ENCODE measurements around the gene CFAP43. TPM values are rescaled to one million over a fixed set of nuclear protein-coding genes. Genes with fewer than 3 reads are reported as not detected.
A peak's percentile ranks its signal among the peaks of the same experiment; 100 is the strongest.

The CFAP43 gene
- total RNA-seq, 1 donor from 2014 or later, result 0.56 TPM

- no peaks in the 10 kb centered on the region for H3K36me3 Mint-ChIP-seq (ENCODE audit: low read depth, unreplicated experiment)
- H3K27me3 Mint-ChIP-seq (ENCODE audit: unreplicated experiment), result peaks cover 1% of the 10 kb centered on the region
- TF ChIP-seq CTCF (IDR thresholded peaks at IDR 0.05; ENCODE audit: unreplicated experiment), result peak; percentile 19
- no peaks in the 10 kb centered on the region for H3K4me1 Mint-ChIP-seq (ENCODE audit: unreplicated experiment)
- H3K27ac Mint-ChIP-seq (ENCODE audit: unreplicated experiment), result no peak overlapping the region
- no peak for DNase-seq (ENCODE audit: low spot score)
- H3K9me3 Mint-ChIP-seq (ENCODE audit: unreplicated experiment), result no peaks in the 10 kb centered on the region
- no peak overlapping the region for H3K4me3 Mint-ChIP-seq (ENCODE audit: unreplicated experiment)
Observed at GRCh38 chr10:104139221-104139620, 92.9 kb downstream of the CFAP43 start.

- Mint-ChIP-seq H3K4me3 (ENCODE audit: unreplicated experiment) (no peak overlapping the region), H3K4me1 (ENCODE audit: unreplicated experiment) (no peaks in the 10 kb centered on the region), H3K27ac (ENCODE audit: unreplicated experiment) (no peak overlapping the region), H3K36me3 (ENCODE audit: low read depth, unreplicated experiment) (no peaks in the 10 kb centered on the region), H3K27me3 (ENCODE audit: unreplicated experiment) (peaks cover 1% of the 10 kb centered on the region), H3K9me3 (ENCODE audit: unreplicated experiment) (no peaks in the 10 kb centered on the region)
- no peak for TF ChIP-seq CTCF (IDR thresholded peaks at IDR 0.05; ENCODE audit: unreplicated experiment)
- DNase-seq (ENCODE audit: low spot score), result no peak
Observed at GRCh38 chr10:104138131-104138530, 94.0 kb downstream of the CFAP43 start.

GRCh38 chr10:104130041-104130440 lies 102.1 kb downstream of the CFAP43 start:
- Mint-ChIP-seq H3K4me3 (ENCODE audit: unreplicated experiment) (no peak overlapping the region), H3K4me1 (ENCODE audit: unreplicated experiment) (peaks cover 3% of the 10 kb centered on the region), H3K27ac (ENCODE audit: unreplicated experiment) (no peak overlapping the region), H3K36me3 (ENCODE audit: low read depth, unreplicated experiment) (no peaks in the 10 kb centered on the region), H3K27me3 (ENCODE audit: unreplicated experiment) (peaks cover 3% of the 10 kb centered on the region), H3K9me3 (ENCODE audit: unreplicated experiment) (no peaks in the 10 kb centered on the region)
- no peak for DNase-seq (ENCODE audit: low spot score)
- TF ChIP-seq CTCF (IDR thresholded peaks at IDR 0.05; ENCODE audit: unreplicated experiment), result no peak

GRCh38 chr10:104128214-104128613 lies 104.0 kb downstream of the CFAP43 start:
- Mint-ChIP-seq H3K9me3 (ENCODE audit: unreplicated experiment) (no peaks in the 10 kb centered on the region), H3K36me3 (ENCODE audit: low read depth, unreplicated experiment) (no peaks in the 10 kb centered on the region), H3K4me3 (ENCODE audit: unreplicated experiment) (no peak overlapping the region), H3K27ac (ENCODE audit: unreplicated experiment) (no peak overlapping the region), H3K27me3 (ENCODE audit: unreplicated experiment) (peaks cover 3% of the 10 kb centered on the region), H3K4me1 (ENCODE audit: unreplicated experiment) (peaks cover 3% of the 10 kb centered on the region)
- no peak for DNase-seq (ENCODE audit: low spot score)
- no peak for TF ChIP-seq CTCF (IDR thresholded peaks at IDR 0.05; ENCODE audit: unreplicated experiment)

- DNase-seq (ENCODE audit: low spot score), result no peak
- TF ChIP-seq CTCF (IDR thresholded peaks at IDR 0.05; ENCODE audit: unreplicated experiment), result peak; percentile 24
- Mint-ChIP-seq H3K36me3 (ENCODE audit: low read depth, unreplicated experiment) (no peaks in the 10 kb centered on the region), H3K4me3 (ENCODE audit: unreplicated experiment) (no peak overlapping the region), H3K27ac (ENCODE audit: unreplicated experiment) (no peak overlapping the region), H3K4me1 (ENCODE audit: unreplicated experiment) (peaks cover 6% of the 10 kb centered on the region), H3K27me3 (ENCODE audit: unreplicated experiment) (peaks cover 3% of the 10 kb centered on the region), H3K9me3 (ENCODE audit: unreplicated experiment) (no peaks in the 10 kb centered on the region)
Observed at GRCh38 chr10:104127411-104127810, 104.8 kb downstream of the CFAP43 start.
